SK-N-SH (cell line): ENCODE measurements around the gene DENND6B. TPM values are rescaled to one million over a fixed set of nuclear protein-coding genes. Genes with fewer than 3 reads are reported as not detected.

Source experiments
- CTCF ChIA-PET: fragments of 300-600, 350-600 bp; formaldehyde crosslinking; extraction: SDS; loops from one replicate; lab custom pipeline; 2021; lab: Yijun Ruan, JAX
- POLR2A ChIA-PET: fragments of 350-600 bp; sonication (Branson Sonifier 250); formaldehyde crosslinking; extraction: SDS; loops from one replicate; lab custom pipeline; 2020; ENCODE audit warnings: antibody characterized with exemption, inconsistent platforms; lab: Yijun Ruan, JAX
- DNase-seq: peaks from one replicate; pipeline ENCODE4 v3.0.0; 2012
- H2AFZ ChIP-seq: fragments of 200-600 bp; sonication (generic); 2 replicates; pipeline ENCODE4 v1.8.1; 2016; ENCODE audit warnings: antibody characterized with exemption, mild to moderate bottlenecking, low read depth
- H3F3A ChIP-seq: fragments of 200-600 bp; sonication (generic); replicated peaks from 2 replicates; pipeline ENCODE3; 2016; ENCODE audit warnings: antibody characterized with exemption, mild to moderate bottlenecking; ENCODE audit not compliant: insufficient read depth
- H3K27ac ChIP-seq, 2 experiments: fragments of 200-500 bp in 1 of 2; fragments of 200-600 bp in 1 of 2; sonication (Bioruptor generic) in 1 of 2; sonication (generic), shearing (Covaris generic) in 1 of 2; 2 replicates each; pipeline versions ENCODE4 v1.5.1 to v1.6.1; 2014 to 2016; ENCODE audit warnings: low read depth in 2 of 2, inconsistent platforms in 1 of 2, low read length in 1 of 2, mild to moderate bottlenecking in 1 of 2, mixed read lengths in 1 of 2
- H3K27me3 ChIP-seq: fragments of 200-600 bp; sonication (generic), shearing (Covaris generic); 2 replicates; pipeline ENCODE4 v1.6.1; 2016; ENCODE audit warnings: mixed run types; ENCODE audit not compliant: insufficient read depth
- H3K36me3 ChIP-seq, 2 experiments: fragments of 200-500 bp in 1 of 2; fragments of 200-600 bp in 1 of 2; sonication (Bioruptor generic) in 1 of 2; sonication (generic) in 1 of 2; replicated peaks in 1 of 2; 2 replicates each; pipeline versions ENCODE3 to v1.5.1; 2014 to 2016; ENCODE audit warnings: low read length in 1 of 2, mild to moderate bottlenecking in 1 of 2; ENCODE audit not compliant: insufficient read depth in 2 of 2, control insufficient read depth in 1 of 2
- H3K4me1 ChIP-seq, 2 experiments: fragments of 200-500 bp in 1 of 2; fragments of 200-600 bp in 1 of 2; sonication (Bioruptor generic) in 1 of 2; sonication (generic), shearing (Covaris generic) in 1 of 2; 2 replicates each; pipeline versions ENCODE4 v1.5.1 to v1.6.1; 2014 to 2016; ENCODE audit warnings: low read depth in 1 of 2, low read length in 1 of 2, mixed run types in 1 of 2; ENCODE audit not compliant: insufficient read depth in 2 of 2, control insufficient read depth in 1 of 2
- H3K4me2 ChIP-seq: fragments of 200-600 bp; sonication (generic), shearing (Covaris generic); 2 replicates; pipeline ENCODE4 v1.6.1; 2017; ENCODE audit warnings: mixed run types
- H3K4me3 ChIP-seq, 2 experiments: fragments of 200-500 bp in 1 of 2; fragments of 200-600 bp in 1 of 2; sonication (Bioruptor generic) in 1 of 2; sonication (generic), shearing (Covaris generic) in 1 of 2; 2 replicates each; pipeline versions ENCODE4 v1.5.1 to v1.8.1; 2014 to 2016; ENCODE audit warnings: low read depth in 2 of 2, inconsistent platforms in 1 of 2, low read length in 1 of 2, mild to moderate bottlenecking in 1 of 2, mixed read lengths in 1 of 2, moderate library complexity in 1 of 2
- H3K79me2 ChIP-seq: fragments of 200-600 bp; sonication (generic); 2 replicates; pipeline ENCODE4 v1.8.1; 2017; ENCODE audit warnings: mild to moderate bottlenecking; ENCODE audit not compliant: insufficient read depth
- H3K9ac ChIP-seq: fragments of 200-600 bp; sonication (generic); 2 replicates; pipeline ENCODE4 v1.6.1; 2017; ENCODE audit warnings: mixed run types
- H3K9me2 ChIP-seq: fragments of 200-600 bp; sonication (generic); 2 replicates; pipeline ENCODE4 v1.6.1; 2017; ENCODE audit warnings: mixed run types
- H3K9me3 ChIP-seq: fragments of 200-600 bp; sonication (generic); 2 replicates; pipeline ENCODE4 v1.6.1; 2017; ENCODE audit warnings: mixed run types, mild to moderate bottlenecking, moderate library complexity
- H4K20me1 ChIP-seq: fragments of 200-600 bp; sonication (generic); 2 replicates; pipeline ENCODE4 v1.6.1; 2017; ENCODE audit warnings: mild to moderate bottlenecking, mixed run types; ENCODE audit not compliant: insufficient read depth
- FOXJ3 ChIP-seq: sonication (generic); formaldehyde crosslinking; IDR thresholded peaks from 2 replicates; pipeline ENCODE4 v1.5.1; 2020; ENCODE audit warnings: mild to moderate bottlenecking, missing genetic modification reagents
- MEF2A ChIP-seq: IDR thresholded peaks from 2 replicates; pipeline ENCODE4 v1.4.0; 2012; ENCODE audit warnings: low read depth, borderline replicate concordance
- POLR2AphosphoS5 ChIP-seq: IDR thresholded peaks from 2 replicates; pipeline ENCODE4 v1.6.1; 2012; ENCODE audit warnings: low read depth, low read length
- RCOR1 ChIP-seq: fragments of 150-350 bp; IDR thresholded peaks from 2 replicates; pipeline ENCODE4 v1.6.1; 2017; ENCODE audit warnings: antibody characterized with exemption, low read length
- RFX5 ChIP-seq: IDR thresholded peaks from 2 replicates; pipeline ENCODE4 v1.6.1; 2012; ENCODE audit warnings: mild to moderate bottlenecking, improper control_type of control experiment, low read length
- SIN3A ChIP-seq: IDR thresholded peaks from 2 replicates; pipeline ENCODE4 v1.6.1; 2012; ENCODE audit warnings: low read depth, mild to moderate bottlenecking, low read length, moderate library complexity, borderline replicate concordance
- TAF1 ChIP-seq: IDR thresholded peaks from 2 replicates; pipeline ENCODE4 v1.6.1; 2012; ENCODE audit warnings: low read depth, mild to moderate bottlenecking, low read length, moderate library complexity, borderline replicate concordance
- USF1 ChIP-seq: IDR thresholded peaks from 2 replicates; pipeline ENCODE4 v1.4.0; 2012; ENCODE audit warnings: low read depth, borderline replicate concordance
- WGBS: methylation state at CpG from one replicate; pipeline ENCODE4 v1.1.6; 2017; ENCODE audit warnings: low lambda C conversion rate; 5-methylcytosine and 5-hydroxymethylcytosine counted together
- polyA plus RNA-seq, 3 experiments: library from polyadenylated mRNA; depleted of rRNA; stranded (reverse); fragments of >200 nt; gene quantifications; 2 replicates each; pipeline ENCODE4 v1.2.3, GENCODE V29; 2012
- TF ChIP-seq, protein P1 (sequence below): IDR thresholded peaks from 2 replicates; pipeline ENCODE4 v1.6.1; 2012; ENCODE audit warnings: mild to moderate bottlenecking, low read depth, low read length, moderate library complexity

Gene DENND6B
- polyA plus RNA-seq, 1 of the 3 experiments (the other 2 are of a cell fraction): 5.6 TPM

- no peaks in the 10 kb centered on the region for H3K9me3 ChIP-seq
- no peak overlapping the region for H3K4me3 ChIP-seq
- no peak overlapping the region; a peak in 1 of 4 replicates for H3K27ac ChIP-seq
- H2AFZ ChIP-seq: no peak overlapping the region
- CTCF ChIA-PET: interaction anchor here (0.6 to 3.4 kb wide), 8 partner anchors 24 to 159 kb away, joined by 3 to 19 read pairs (median 4); partner anchors contain the start of gene HDAC10
- peaks cover 5% of the 10 kb centered on the region for H3F3A ChIP-seq
- no peak overlapping the region for H3K9ac ChIP-seq
- POLR2A ChIA-PET: no interaction called here
- no peak overlapping the region for H3K4me2 ChIP-seq
- H3K79me2 ChIP-seq: peaks cover 99% of the 10 kb centered on the region
- no peaks in the 10 kb centered on the region for H3K9me2 ChIP-seq
- H4K20me1 ChIP-seq: peaks cover 88% of the 10 kb centered on the region
- TF ChIP-seq POLR2AphosphoS5 (no peak), TAF1 (no peak), MEF2A (no peak), SIN3A (no peak)
- TF ChIP-seq, all 33 proteins: peak for 0
- H3K36me3 ChIP-seq: peaks cover 0 to 11% of the 10 kb centered on the region in 2 experiments
- no peaks in the 10 kb centered on the region for H3K27me3 ChIP-seq
- no peak for DNase-seq
- H3K4me1 ChIP-seq: peaks cover 34 to 44% of the 10 kb centered on the region in 2 experiments; a peak in 3 of 4 replicates
- WGBS: 95% methylated on average over 42 of the region's 93 CpGs
Measured at GRCh38 chr22:50299785-50300619, 26.8 kb downstream of the DENND6B start.

DNA sequence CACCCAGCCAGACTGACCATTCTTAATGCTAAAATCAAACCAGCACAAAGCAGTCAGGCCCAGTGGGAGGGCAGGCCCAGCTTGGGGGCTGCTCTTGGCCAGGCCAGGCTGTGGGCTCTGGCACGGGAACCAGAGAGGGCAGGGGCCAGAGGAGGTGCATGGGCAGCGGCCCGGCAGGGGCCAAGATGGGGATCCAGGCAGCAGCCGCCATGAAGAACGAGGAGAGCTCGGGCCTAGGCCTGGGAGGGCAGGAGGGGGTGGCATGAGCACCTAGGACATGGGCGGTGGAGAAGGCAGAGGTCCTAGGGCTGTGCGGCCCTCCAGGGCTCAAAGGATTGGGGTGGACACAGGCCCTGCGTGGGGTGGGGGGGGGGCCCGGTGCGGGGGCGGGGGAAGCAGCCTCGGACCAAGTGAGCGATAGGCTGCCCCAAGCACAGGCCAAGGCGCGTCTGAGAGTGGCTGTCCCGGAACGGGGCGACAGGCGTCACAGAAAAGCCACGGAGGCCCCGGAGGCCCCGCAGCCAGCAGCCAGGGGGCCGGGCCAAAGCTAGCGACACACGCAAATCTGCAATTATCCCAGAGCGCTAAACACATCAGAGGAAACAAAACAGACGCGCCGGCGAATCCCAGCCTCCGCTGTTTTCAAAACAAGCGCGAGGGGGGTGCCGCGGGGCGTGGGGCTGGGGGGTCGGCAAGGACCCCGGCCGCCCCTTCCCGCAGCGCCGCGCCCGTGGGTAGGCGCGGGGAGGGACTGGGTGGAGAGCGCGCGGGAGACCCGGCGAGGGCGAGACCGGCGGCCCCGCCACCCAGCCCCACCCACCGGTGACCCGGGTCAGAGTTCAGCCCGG, 27.7 kb downstream of the DENND6B start:
- no peak for DNase-seq
- no peak overlapping the region for H3K27ac ChIP-seq
- peaks cover 9% of the 10 kb centered on the region for H3F3A ChIP-seq
- no peak overlapping the region for H3K9ac ChIP-seq
- no peak overlapping the region for H3K4me2 ChIP-seq
- H3K4me3 ChIP-seq: no peak overlapping the region
- TF ChIP-seq RCOR1 (no peak), FOXJ3 (CRISPR knock-in tag) (no peak), RFX5 (no peak), USF1 (no peak), TAF1 (no peak), MEF2A (no peak)
- TF ChIP-seq, protein P1, sequence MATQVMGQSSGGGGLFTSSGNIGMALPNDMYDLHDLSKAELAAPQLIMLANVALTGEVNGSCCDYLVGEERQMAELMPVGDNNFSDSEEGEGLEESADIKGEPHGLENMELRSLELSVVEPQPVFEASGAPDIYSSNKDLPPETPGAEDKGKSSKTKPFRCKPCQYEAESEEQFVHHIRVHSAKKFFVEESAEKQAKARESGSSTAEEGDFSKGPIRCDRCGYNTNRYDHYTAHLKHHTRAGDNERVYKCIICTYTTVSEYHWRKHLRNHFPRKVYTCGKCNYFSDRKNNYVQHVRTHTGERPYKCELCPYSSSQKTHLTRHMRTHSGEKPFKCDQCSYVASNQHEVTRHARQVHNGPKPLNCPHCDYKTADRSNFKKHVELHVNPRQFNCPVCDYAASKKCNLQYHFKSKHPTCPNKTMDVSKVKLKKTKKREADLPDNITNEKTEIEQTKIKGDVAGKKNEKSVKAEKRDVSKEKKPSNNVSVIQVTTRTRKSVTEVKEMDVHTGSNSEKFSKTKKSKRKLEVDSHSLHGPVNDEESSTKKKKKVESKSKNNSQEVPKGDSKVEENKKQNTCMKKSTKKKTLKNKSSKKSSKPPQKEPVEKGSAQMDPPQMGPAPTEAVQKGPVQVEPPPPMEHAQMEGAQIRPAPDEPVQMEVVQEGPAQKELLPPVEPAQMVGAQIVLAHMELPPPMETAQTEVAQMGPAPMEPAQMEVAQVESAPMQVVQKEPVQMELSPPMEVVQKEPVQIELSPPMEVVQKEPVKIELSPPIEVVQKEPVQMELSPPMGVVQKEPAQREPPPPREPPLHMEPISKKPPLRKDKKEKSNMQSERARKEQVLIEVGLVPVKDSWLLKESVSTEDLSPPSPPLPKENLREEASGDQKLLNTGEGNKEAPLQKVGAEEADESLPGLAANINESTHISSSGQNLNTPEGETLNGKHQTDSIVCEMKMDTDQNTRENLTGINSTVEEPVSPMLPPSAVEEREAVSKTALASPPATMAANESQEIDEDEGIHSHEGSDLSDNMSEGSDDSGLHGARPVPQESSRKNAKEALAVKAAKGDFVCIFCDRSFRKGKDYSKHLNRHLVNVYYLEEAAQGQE: no peak
- TF ChIP-seq, all 33 proteins: peak for 0
- no peak overlapping the region for H2AFZ ChIP-seq
- ChIA-PET POLR2A (no interaction called here), CTCF (interaction anchor here (0.6 to 1.4 kb wide), 4 partner anchors 22 to 153 kb away, joined by 4 to 6 read pairs (median 4); no protein-coding TSS in a partner anchor)
- peaks cover 0 to 8% of the 10 kb centered on the region in 2 experiments for H3K36me3 ChIP-seq
- H4K20me1 ChIP-seq: peaks cover 93% of the 10 kb centered on the region
- H3K27me3 ChIP-seq: no peaks in the 10 kb centered on the region
- no peaks in the 10 kb centered on the region for H3K9me3 ChIP-seq
- H3K4me1 ChIP-seq: peaks cover 30 to 36% of the 10 kb centered on the region in 2 experiments; a peak in 3 of 4 replicates
- no peaks in the 10 kb centered on the region for H3K9me2 ChIP-seq
- peaks cover 99% of the 10 kb centered on the region for H3K79me2 ChIP-seq
- 90% methylated on average over 29 of the region's 59 CpGs for WGBS
